Spleen (tissue), 7 donors: ENCODE measurements around the gene PTPN4.

ENCODE experiments used
- CTCF ChIP-seq, 11 experiments: fragments of 200-600 bp in 7 of 11; fragments of 450-650 bp in 4 of 11; sonication (generic) in 4 of 11; IDR thresholded peaks in 8 of 11; conservative IDR thresholded peaks in 3 of 11; 1 replicate in 7 of 11; 2 replicates in 4 of 11; pipeline versions ENCODE4 v1.4.0 to v1.8.0; 2016 to 2021; ENCODE audit warnings: antibody characterized with exemption in 11 of 11, inconsistent platforms in 4 of 11, mild to moderate bottlenecking in 1 of 11
- POLR2A ChIP-seq, 3 donors: fragments of 450-650 bp; IDR thresholded peaks; one replicate each; pipeline ENCODE4 v1.5.1; 2017; ENCODE audit warnings: antibody characterized with exemption in 3 of 3, mild to moderate bottlenecking in 1 of 3
- POLR2AphosphoS5 ChIP-seq, 3 donors: sonication (generic); formaldehyde crosslinking; IDR thresholded peaks; one replicate each; pipeline ENCODE4 v1.5.1; 2017; ENCODE audit warnings: antibody characterized with exemption in 3 of 3
- donor health status: DM: no; HTN: no; CAD: no; lungs with moderate emphysema.
- donor health status: DM: no; HTN: no; CAD: no.
- donor health status: DM: no; HTN: no; CAD: no.

- TF ChIP-seq CTCF (IDR thresholded peaks at IDR 0.05 in 8 of 11, conservative IDR thresholded peaks at IDR 0.05 in 3 of 11) (no peak), POLR2A (IDR thresholded peaks at IDR 0.05) (no peak), POLR2AphosphoS5 (IDR thresholded peaks at IDR 0.05) (no peak)
Measured at GRCh38 chr2:119723784-119724467, 35.8 kb upstream of the PTPN4 start.
